ENCODE data around the gene BRD9.

DNA sequence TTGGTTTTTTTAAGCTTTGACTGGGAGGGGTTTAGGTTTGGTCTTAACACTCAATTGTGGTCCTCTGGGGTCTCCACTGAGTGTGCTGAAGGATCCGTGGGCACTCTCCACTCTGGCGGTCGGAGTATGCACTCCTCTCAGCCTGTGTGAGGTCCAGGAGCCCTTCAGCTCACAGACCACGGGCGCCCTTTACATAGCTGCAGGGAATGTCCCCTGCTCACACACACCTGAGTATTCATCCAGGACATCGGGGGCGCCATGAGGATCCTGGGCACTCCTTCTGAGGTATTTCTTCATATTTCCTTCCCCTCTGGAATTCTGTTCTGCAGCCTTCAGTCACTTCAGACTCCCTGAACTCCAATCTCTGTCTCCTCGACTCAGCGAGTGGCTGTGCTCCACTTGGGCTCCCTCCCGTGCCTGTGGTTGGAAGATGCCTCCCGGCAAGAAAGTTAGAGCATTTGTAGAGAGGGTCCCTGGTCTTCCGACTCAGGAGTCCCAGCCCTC lies 12.6 kb upstream of the BRD9 start:
- no peak for TF ChIP-seq POLR2AphosphoS5 (IDR thresholded peaks at IDR 0.05; ENCODE audit: insufficient read depth in 1 of 2, low read depth in 1 of 2)
- TF ChIP-seq, protein P1, sequence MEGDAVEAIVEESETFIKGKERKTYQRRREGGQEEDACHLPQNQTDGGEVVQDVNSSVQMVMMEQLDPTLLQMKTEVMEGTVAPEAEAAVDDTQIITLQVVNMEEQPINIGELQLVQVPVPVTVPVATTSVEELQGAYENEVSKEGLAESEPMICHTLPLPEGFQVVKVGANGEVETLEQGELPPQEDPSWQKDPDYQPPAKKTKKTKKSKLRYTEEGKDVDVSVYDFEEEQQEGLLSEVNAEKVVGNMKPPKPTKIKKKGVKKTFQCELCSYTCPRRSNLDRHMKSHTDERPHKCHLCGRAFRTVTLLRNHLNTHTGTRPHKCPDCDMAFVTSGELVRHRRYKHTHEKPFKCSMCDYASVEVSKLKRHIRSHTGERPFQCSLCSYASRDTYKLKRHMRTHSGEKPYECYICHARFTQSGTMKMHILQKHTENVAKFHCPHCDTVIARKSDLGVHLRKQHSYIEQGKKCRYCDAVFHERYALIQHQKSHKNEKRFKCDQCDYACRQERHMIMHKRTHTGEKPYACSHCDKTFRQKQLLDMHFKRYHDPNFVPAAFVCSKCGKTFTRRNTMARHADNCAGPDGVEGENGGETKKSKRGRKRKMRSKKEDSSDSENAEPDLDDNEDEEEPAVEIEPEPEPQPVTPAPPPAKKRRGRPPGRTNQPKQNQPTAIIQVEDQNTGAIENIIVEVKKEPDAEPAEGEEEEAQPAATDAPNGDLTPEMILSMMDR (IDR thresholded peaks at IDR 0.05) = no peak
- TF ChIP-seq POLR2A (IDR thresholded peaks at IDR 0.05) = no peak

Measured in vagina (tissue), 2 donors.